Peyer's patch (tissue), 4 donors: ENCODE results near the gene BEND7. TPM values are rescaled to one million over a fixed set of nuclear protein-coding genes. Genes with fewer than 3 reads are reported as not detected.

Experiments
- DNase-seq, 3 donors: peaks; one replicate each; pipeline ENCODE4 v3.0.0-alpha.2; 2017 to 2019
- H3K27ac ChIP-seq, 4 donors: fragments of 200-600 bp; sonication (generic); one replicate each; pipeline ENCODE4 v1.5.1; 2016 to 2019
- H3K27me3 ChIP-seq, 2 donors: fragments of 200-600 bp; sonication (generic); one replicate each; pipeline ENCODE4 v1.5.1; 2019
- H3K36me3 ChIP-seq, 3 donors: fragments of 200-600 bp; sonication (generic); one replicate each; pipeline ENCODE4 v1.5.1; 2016 to 2019
- H3K4me1 ChIP-seq, 4 donors: fragments of 200-600 bp; sonication (generic); one replicate each; pipeline ENCODE4 v1.5.1; 2016 to 2019
- H3K4me3 ChIP-seq, 4 donors: fragments of 200-600 bp; sonication (generic); 1 replicate in 3 of 4; 2 replicates in 1 of 4; pipeline ENCODE4 v1.5.1; 2016 to 2019; ENCODE audit warnings: mild to moderate bottlenecking in 1 of 4
- H3K9me3 ChIP-seq, 4 donors: fragments of 200-600 bp; sonication (generic); one replicate each; pipeline ENCODE4 v1.5.1; 2016 to 2019; ENCODE audit warnings: mild to moderate bottlenecking in 1 of 4
- CTCF ChIP-seq, 6 experiments: fragments of 450-650 bp in 4 of 6; fragments of 200-600 bp in 2 of 6; sonication (generic) in 1 of 6; IDR thresholded peaks; one replicate each; pipeline ENCODE4 v1.5.1; 2017 to 2019; ENCODE audit warnings: antibody characterized with exemption in 6 of 6, mild to moderate bottlenecking in 3 of 6, moderate library complexity in 1 of 6
- POLR2A ChIP-seq, 2 donors: fragments of 450-650 bp; IDR thresholded peaks; one replicate each; pipeline ENCODE4 v1.5.1; 2017; ENCODE audit warnings: antibody characterized with exemption in 2 of 2, mild to moderate bottlenecking in 2 of 2, moderate library complexity in 2 of 2
- total RNA-seq, 4 donors: library from RNA; depleted of rRNA; stranded (reverse); fragments of >200 nt; gene quantifications; one replicate each; pipeline ENCODE4 v1.1.0, GENCODE V29; 2016

Gene BEND7
- total RNA-seq, 4 donors from 2014 or later, result 23.1 to 136 (median 97.8) TPM

GRCh38 chr10:13481690-13482089 is 47.1 kb downstream of the BEND7 start:
- TF ChIP-seq POLR2A (IDR thresholded peaks at IDR 0.05), result no peak
- no peak for TF ChIP-seq CTCF (IDR thresholded peaks at IDR 0.05)
- H3K36me3 ChIP-seq, result peaks cover 0 to 18% (median 0%) of the 10 kb centered on the region in 3 donors
- DNase-seq, result peak in 1 of 3 donors; percentile 54
- peak overlapping the region in 2 of 4 donors; percentile 26 to 76 for H3K27ac ChIP-seq
- H3K4me1 ChIP-seq, result peaks cover 0 to 5% (median 2%) of the 10 kb centered on the region in 4 donors
- H3K27me3 ChIP-seq, result no peaks in the 10 kb centered on the region
- H3K9me3 ChIP-seq, result no peaks in the 10 kb centered on the region
- H3K4me3 ChIP-seq, result no peak overlapping the region

DNA sequence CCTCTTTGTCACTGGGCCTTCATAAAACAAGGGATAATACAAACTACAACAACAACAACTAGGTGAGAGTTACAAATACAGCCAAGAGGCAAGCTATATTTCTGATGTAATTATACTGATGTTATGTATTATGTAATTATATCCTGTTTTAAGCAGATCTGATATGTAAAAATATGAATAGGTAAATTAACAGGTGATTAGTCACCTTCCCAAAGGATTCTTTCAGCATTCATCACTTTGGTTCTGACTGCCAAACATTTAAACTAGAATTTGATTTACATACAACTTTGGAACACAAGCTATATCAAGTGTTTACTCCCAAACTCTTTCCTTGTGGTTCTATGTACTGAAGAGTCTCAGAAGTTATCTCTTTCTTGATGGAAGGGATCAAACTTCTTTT is 53.7 kb downstream of the BEND7 start:
- no peak overlapping the region for H3K27ac ChIP-seq
- no peak for DNase-seq
- H3K4me1 ChIP-seq, result no peaks in the 10 kb centered on the region
- peaks cover 0 to 10% (median 0%) of the 10 kb centered on the region in 3 donors for H3K36me3 ChIP-seq
- H3K27me3 ChIP-seq, result no peaks in the 10 kb centered on the region
- no peak overlapping the region for H3K4me3 ChIP-seq
- TF ChIP-seq POLR2A (IDR thresholded peaks at IDR 0.05) (no peak), CTCF (IDR thresholded peaks at IDR 0.05) (no peak)
- no peaks in the 10 kb centered on the region for H3K9me3 ChIP-seq

- Histone ChIP-seq H3K27me3 (no peaks in the 10 kb centered on the region), H3K36me3 (peaks cover 0 to 10% (median 0%) of the 10 kb centered on the region in 3 donors), H3K27ac (no peak overlapping the region), H3K4me3 (no peak overlapping the region), H3K9me3 (no peaks in the 10 kb centered on the region), H3K4me1 (no peaks in the 10 kb centered on the region)
- TF ChIP-seq POLR2A (IDR thresholded peaks at IDR 0.05) (no peak), CTCF (IDR thresholded peaks at IDR 0.05) (no peak)
- no peak for DNase-seq
These were observed 54.8 kb downstream of the BEND7 start for GRCh38 chr10:13473986-13474385.

DNA sequence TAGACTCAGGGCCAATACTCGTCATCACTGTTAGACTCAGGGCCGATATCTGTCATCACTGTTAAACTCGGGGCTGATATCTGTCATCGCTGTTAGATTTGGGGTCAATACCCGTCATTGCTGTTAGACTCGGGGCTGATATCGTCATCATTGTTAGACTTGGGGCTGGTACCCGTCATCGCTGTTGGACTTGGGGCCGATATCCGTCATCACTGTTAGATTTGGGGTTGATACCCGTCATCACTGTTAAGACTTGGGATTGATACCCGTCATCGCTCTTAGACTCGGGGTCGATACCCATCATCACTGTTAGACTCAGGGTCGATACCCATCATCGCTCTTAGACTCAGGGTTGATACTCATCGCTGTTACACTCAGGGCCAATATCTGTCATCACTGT is 56.5 kb downstream of the BEND7 start:
- Histone ChIP-seq H3K27ac (no peak overlapping the region), H3K36me3 (peaks cover 0 to 10% (median 0%) of the 10 kb centered on the region in 3 donors), H3K9me3 (no peaks in the 10 kb centered on the region), H3K4me3 (no peak overlapping the region), H3K27me3 (no peaks in the 10 kb centered on the region), H3K4me1 (no peaks in the 10 kb centered on the region)
- no peak for DNase-seq
- no peak for TF ChIP-seq CTCF (IDR thresholded peaks at IDR 0.05)
- no peak for TF ChIP-seq POLR2A (IDR thresholded peaks at IDR 0.05)

GRCh38 chr10:13470270-13470669 is 58.5 kb downstream of the BEND7 start:
- H3K36me3 ChIP-seq, result peaks cover 0 to 10% (median 0%) of the 10 kb centered on the region in 3 donors
- no peaks in the 10 kb centered on the region for H3K4me1 ChIP-seq
- no peak overlapping the region for H3K27ac ChIP-seq
- no peaks in the 10 kb centered on the region for H3K9me3 ChIP-seq
- TF ChIP-seq CTCF (IDR thresholded peaks at IDR 0.05), result no peak
- no peak for TF ChIP-seq POLR2A (IDR thresholded peaks at IDR 0.05)
- DNase-seq, result no peak
- no peaks in the 10 kb centered on the region for H3K27me3 ChIP-seq
- H3K4me3 ChIP-seq, result no peak overlapping the region

GRCh38 chr10:13462551-13462950 is 66.3 kb downstream of the BEND7 start:
- Histone ChIP-seq H3K9me3 (no peaks in the 10 kb centered on the region), H3K4me1 (no peaks in the 10 kb centered on the region), H3K4me3 (no peak overlapping the region), H3K27me3 (no peaks in the 10 kb centered on the region), H3K27ac (no peak overlapping the region), H3K36me3 (no peaks in the 10 kb centered on the region)
- DNase-seq, result no peak
- TF ChIP-seq CTCF (IDR thresholded peaks at IDR 0.05) (no peak), POLR2A (IDR thresholded peaks at IDR 0.05) (no peak)
